T-helper 9 cell (primary cell): Measurements from ENCODE around the gene RYR2.
"Not testable (repeated sequence)": the region's sequence is repeated elsewhere in the genome, so short reads cannot be mapped to it uniquely, and the experiment has no call there.

ENCODE experiments used
- DNase-seq: peaks from one replicate; pipeline ENCODE4 v3.0.0-alpha.2; 2020

The RYR2 gene

DNA sequence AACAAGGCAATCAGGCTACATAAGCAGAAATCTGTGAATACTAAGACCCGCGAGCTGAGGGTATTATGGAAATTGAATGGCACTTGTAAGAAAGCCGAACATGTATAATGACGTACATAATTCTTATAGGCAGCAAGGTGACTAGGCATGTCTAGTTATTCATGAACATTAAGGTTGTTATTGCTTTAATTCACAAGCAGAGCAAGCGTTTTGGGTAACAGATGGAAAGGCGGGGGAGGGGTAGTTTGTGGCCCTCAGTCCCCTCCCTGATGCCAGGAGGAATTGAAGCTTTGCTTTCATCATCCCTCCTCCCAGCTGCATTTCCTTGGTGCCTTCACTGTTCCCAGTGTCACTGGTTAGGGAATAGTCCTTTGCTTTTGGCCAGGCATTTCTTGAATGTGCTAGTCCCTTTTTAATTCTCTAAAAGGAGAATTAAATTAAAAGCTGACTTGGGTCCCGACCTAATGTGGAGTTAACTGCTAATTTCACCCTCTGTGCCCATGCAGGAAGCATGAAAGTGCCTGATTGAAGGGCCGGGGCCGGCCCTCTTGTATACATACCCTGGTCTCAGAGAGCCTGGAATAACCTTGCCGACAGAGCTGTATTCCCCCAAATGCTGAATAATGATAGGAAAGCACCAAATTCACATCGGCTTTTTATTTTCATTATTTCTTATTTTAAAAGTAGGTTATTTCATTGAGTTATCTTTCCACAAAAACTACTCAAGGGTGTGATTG lies 42.5 kb downstream of the RYR2 start:
- DNase-seq: no peak

DNA sequence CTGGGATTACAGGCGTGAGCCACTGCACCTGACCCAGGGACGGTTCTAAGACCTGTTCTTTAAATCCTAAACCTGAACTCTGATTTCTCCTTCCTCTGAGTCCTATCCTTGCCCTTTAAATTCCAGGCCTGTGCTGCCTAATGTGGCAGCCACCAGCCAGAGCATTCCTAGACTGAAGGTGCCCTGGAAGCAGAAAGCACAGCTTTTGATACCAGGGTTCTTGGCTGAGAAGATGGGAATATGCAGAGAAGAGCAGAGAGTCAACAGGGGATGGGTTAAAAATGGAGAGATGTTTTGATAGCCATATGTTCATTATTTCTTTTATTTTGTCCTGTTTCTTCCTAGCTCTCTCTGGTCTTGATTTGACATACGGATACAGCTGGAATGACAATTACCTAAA lies 49.7 kb downstream of the RYR2 start:
- DNase-seq: no peak

DNA sequence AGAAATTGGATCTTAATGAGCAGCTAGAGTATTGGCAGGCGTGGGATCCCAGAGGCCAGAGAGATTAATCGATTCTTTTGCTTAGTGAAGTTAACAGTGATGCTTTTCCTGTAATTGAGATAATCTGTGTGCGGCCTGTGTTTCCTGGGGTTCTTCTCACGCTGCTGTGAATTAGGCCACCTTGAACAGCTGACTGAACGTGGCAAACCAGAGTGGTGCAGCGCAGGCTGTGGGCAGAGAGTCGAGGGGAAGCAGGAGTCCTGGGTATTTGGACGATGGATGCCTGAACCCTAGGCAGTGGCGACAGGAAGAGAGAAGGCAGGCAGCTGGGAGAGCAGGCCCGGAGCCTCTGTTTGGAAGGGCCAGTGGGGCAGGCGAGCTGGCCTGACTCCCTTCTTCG lies 51.7 kb downstream of the RYR2 start:
- no peak for DNase-seq

DNA sequence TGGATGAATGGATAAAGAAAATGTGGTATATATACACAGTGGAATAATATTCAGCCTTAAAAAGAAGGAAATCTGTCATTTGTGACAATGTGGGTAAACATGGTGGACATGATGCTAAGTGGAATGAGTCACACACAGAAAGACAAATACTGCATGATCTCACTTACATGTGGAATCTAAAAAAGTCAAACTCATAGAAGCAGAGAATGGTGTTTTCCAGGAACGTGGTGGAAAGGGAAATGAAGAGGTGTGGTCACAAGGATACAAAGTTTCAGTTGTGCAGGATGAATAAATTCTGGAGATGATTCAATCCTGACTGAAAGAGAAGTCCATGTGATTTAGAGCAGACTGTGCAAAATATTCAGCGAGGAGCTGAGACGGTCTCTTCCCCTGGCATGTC lies 56.6 kb downstream of the RYR2 start:
- no peak for DNase-seq

DNA sequence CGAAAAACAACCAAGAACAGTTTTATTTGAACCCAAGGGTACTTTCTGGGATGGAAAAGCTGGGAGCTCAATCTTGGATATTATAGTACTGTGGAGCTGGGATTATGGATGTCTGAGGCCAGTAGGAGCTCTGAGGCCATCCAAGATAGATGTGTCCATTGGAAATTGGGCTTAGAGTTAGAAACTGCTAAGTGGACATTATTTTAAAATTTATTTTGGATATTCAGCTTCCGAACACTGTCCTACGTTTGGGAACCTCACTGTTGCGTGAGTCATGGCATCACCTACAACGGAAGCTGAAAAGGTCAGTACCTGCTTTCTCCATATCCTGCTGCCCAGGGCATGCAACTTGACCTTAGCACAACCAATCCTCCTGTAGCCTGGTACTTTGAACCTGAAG lies 61.0 kb downstream of the RYR2 start:
- no peak for DNase-seq

DNA sequence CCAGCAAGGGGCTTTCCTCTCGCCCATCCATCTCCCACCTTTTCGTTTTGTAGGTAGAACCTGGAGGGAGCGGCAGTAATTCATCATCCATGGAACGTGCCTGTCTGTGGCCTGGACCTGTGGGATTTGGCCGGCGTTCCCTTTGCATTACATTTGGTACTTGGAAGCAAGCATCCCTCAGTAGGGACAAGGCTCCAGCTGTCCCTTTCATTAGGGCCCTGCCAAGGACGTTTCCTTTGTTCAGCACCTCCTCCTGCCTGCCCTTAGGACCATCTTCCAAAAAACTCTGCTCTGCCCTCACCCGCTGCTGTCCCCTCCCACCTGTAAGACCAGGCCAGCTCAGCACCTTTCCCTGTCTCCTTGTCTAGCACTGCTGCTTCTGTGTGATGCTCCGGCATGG lies 62.1 kb downstream of the RYR2 start:
- DNase-seq: no peak

DNA sequence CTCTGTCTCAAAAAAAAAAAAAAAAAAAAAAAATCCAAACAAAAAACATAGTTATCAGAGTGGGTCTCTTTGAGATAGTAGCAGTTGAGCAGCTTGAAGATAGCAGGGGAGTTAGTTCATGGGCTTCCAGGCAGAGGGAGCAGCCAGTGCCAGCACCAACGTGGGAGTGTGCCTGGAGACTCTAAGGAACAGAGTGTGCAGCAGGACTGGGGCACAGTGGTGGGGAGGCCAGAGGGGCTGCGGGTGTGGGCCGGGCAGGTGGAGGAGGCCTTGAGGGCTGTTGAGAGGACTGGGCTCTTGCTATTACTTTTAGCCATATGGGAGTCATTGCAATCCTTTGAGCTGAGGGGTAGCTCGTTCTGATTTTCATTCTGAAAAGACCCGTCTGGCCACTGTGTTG lies 63.8 kb downstream of the RYR2 start:
- no peak for DNase-seq

DNA sequence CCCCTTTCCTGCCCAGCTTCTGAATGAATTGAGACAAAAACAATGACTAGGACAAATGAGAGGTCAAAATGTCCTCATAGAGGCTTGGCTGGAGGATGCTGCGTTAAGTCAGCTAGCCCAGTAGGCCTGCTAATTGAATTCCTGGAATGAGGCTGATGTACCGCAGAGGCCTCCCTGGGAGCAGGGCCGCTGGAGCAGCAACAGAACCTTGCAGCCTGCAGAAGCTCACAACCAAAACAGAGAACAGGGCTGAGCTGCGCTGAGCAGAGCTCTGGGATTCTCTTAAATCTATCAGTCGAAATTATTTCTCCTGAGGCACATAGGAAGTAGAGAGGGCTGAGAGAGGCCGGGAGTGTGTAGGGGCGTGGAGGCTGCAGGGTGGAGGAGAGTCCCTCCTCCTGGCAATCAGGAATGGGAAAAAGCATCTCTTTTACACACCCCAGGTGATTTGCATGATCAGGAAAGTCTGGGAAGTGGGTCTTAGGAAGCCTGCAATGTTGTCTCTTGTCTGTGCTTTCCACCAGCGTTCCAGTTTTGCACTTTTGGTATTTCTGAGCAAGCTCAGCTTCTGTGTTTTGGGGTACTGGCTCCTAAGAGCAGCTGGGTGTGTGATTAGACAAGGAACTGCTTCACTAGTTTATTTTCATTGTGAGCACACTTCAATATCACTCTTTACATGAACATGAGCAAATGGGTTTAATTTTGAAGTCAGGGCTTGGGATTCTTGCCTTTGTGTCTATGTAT lies 66.5 kb downstream of the RYR2 start:
- DNase-seq: no peak

DNA sequence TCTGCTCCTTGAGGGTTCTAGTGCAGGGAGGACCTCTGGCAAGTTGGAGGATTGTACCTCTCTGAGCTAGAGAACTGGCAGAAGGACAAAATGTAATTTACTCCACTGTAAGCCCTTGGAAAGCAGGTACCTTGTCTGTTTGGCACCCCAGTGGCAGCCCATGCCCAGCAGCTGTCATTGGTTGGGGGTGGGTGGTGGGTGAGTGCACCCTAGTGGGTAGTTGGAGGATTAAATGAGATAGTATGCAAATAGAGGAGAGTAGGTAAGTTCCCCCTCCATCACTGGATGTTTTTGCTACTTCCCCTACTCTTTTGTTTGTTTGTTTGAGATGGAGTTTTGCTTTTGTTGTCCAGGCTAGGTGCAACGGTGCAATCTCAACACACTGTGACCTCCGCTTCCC lies 69.8 kb downstream of the RYR2 start:
- DNase-seq: no peak

DNA sequence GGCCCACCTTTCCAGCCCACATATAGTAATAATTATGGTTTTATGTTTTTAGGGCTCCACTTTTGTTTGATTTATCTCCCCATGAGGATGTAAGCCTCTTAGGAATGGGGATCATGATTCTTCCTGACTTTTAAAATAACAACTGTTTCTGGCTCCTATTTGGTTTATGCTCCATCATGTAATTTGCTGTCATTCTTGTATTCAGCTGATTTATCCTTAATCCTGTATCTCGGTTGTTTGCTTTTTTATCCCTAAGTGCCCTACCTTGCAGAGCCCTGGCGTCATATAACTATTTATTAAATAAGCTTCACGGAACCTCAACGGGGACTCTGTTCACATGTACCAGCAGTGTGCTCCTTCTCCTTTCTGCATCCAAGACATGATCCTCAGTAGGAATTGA lies 70.7 kb downstream of the RYR2 start:
- no peak for DNase-seq

DNA sequence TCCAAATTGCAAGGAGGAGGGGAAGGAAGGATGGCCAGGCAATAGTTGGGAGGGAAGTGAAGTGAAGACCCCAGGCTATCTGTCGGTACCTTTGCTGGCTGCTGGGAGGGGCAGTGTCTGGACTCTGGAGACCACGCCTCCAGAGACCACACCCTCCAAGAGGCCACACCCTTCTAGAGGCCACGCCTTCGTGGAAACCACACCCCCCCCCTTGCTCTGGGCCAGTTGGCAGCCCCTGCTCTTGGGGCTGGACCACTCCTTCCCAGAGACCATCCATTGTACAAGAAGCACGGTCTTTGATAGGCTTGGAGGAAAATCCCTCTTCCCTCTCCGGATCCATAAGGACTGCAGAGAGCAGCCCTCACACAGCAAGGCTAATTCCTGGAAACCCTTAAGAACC lies 73.1 kb downstream of the RYR2 start:
- no peak for DNase-seq

DNA sequence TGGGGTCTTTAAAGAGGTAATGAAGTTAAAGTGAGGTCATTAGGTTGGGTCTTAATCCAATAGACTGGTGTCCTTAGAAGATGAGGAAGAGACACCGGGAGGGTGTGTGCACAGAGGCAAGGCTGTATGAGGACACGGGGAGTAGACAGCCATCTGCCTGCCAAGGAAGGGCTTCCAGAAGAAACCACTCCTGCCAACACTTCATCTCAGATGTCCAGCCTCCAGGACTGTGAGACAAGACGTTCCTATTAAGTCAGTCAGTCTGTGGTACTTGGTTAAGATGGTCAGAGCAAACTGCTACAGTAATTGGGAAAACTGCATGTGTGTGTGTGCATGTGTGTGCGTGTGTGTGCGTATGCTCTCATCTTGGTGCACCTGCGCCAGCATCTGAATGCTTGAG lies 77.1 kb downstream of the RYR2 start:
- DNase-seq: no peak

DNA sequence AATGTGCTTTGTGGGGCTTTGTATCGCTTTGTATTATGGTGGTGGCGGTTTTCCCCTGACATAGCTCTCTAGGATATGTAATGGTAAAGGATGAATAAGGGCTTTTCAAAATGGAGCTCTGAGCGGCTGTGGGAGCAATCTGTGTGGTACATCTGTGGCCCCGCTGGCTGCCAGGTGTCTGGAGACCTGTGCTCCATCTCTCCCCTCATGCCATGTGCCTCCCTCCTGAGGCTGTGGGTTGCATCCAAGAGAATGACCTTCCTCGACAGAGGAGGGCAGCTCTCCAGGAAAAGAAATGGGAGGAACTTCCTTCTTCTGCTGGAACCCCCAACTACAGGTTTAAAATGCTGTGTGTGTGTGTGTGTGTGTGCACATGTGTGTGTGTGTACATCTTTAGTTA lies 78.7 kb downstream of the RYR2 start:
- no peak for DNase-seq

DNA sequence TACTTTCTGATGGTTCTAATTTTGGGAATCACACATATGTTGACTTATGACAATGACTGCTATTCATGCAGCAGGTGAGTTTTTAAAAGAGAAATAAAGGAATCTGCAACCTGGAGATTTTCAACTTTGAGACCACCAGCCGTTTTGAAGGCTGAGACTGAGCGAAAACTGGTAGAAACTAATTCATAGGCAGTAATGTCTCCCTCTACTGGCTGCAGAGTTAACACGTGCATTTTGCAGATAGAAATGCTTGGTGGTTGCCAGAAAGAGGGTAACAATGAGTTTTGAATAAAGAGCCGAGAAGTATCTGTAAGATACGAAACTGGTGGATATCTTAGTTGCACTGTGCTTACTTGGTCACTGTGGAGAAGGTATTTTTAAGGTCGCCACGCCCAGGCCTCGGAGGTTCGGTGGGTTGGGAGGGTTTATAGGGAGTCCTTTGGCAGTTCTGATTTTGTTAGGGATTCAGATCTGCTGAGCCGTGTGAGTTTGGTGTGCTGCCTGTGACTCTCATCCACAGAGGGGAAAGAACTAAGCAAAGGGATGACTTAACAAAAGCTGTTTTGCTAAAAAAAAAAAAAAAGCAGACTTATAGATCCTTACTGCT lies 83.0 kb downstream of the RYR2 start:
- no peak for DNase-seq

DNA sequence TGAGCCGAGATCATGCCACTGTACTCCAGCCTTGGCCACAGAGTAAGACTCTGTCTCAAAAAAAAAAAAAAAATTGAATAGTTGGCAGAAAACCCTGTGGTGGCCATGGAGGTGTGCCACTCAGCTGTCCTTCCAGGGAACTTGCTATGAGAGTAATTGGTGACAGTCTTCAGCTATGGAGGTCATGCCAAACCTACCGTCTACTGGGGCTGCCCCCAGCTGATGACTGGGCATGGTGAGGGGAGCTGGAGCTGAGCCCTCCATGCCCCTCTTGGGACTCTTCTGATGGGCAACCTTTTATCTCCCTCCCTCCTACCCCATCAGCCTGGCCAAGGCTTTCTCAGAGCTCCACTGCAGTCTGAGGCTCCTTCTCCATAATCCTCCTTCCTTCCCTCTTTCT lies 84.2 kb downstream of the RYR2 start:
- no peak for DNase-seq

DNA sequence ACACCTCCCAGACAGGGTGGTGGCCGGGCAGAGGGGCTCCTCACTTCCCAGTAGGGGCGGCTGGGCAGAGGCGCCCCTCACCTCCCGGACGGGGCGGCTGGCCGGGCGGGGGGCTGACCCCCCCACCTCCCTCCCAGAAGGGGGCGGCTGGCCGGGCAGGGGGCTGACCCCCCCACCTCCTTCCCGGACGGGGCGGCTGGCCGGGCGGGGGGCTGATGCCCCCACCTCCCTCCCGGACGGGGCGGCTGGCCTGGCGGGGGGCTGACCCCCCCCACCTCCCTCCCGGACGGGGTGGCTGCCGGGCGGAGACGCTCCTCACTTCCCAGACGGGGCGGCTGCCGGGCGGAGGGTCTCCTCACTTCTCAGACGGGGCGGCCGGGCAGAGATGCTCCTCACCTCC lies 85.3 kb downstream of the RYR2 start:
- not testable (repeated sequence) for DNase-seq

DNA sequence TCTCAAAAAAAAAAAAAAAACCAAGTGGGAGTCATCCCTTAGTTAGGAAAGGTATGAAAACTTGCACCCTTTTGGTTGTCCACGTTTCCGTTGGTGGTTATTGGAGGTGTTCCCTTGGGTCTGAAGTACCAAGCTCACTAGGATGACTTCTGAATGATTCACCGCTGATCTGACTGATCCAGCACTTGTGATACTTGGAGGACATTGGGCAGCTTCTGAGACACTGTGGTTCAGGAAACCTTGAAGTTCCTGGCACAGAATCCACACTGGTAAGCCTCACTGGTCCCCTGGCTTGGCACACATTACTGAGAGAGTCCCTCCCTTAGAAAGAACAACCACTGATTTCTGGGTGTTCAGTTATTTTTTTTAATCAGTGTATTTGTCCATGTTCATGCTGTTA lies 91.9 kb downstream of the RYR2 start:
- no peak for DNase-seq

DNA sequence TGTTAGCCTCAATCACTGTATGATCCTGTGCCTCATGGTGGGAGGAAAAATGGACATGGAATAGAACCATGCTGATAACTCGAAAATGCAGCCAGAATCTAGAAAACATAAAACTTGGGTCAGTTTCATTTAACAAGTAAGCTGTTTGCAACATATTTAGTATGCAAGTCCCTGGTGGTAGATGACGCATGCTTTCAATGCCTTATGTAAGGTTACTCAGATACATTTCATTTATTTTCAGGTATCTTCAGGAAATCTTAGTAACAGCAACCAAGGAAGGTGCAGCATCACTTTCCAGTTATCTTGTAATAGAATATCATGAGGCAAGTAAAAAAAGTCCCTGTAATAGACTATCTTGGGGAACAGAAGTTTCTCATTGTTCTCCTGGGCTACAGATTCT lies 92.9 kb downstream of the RYR2 start:
- no peak for DNase-seq

DNA sequence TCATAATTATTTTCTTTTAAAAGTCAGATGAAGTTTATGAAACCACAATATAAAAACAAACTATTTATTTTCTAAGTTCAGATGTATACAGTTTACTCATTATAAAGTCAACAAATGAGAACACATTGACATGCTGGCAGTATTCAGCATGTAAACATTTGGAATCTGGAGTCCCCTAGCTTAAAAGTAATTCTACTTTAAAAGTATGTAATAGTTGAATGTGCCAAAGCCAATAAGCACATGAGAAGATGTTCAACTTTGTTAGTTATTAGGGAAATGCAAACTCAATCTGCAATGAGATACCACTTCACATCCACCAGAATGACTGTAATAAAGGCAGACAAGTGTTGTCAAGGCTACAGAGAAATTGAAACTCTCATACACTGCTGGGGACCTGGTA lies 96.6 kb downstream of the RYR2 start:
- no peak for DNase-seq

DNA sequence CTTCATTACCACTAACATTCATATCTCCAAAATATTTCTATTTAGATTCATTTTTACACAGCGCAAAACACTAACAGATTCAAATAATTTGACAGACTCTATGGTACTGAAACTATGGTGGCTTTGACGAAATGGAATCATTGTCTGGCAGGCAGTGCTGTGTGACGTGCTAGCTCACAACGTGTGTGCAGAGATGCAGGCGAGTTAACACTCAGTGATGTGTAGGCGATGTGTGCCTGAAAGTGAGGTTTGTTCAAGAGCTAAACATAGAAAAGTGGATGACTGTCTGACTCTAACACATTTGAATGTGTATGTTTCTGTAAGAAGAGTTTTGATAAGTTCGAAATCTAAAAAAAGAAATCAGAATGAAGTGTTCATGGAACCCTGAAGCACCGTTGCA lies 97.7 kb downstream of the RYR2 start:
- DNase-seq: no peak

DNA sequence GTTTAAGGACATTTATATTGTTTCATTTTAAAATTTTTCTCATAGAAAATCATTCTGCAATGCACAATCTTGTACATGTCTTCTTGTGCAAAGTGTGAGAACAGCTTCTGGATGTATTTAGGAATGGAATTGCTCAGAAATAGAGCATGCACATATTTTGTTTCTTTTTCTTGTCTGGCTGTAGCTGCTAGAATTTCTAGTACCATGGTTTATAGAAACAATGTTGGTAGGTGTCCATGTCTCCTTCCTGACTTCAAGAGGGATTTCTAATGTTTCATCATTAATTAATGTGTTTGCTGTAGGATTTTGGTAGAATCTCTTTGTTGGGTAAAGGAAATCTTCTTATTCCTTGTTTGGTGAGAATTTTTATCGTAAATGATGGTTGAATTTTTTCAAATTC lies 99.0 kb downstream of the RYR2 start:
- no peak for DNase-seq

DNA sequence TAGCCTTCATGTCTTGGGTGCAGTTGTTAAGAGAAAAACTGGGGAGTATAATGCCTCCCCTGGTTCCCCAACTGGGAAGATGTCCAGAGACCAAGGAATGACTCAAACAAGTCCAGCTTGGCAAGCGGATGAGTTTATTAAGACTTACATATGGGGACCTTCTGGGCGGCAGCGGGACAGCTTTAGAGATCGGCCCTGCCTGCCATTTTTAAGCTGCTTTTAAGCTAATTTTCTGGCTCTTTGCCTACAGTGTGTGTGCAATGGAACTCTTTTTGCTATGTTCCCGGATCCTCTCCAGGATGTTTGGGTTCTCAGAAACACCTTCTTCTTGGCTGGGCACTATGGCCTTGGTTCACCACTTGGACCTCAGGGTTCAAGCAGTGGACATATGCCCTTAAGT lies 99.5 kb downstream of the RYR2 start:
- no peak for DNase-seq

DNA sequence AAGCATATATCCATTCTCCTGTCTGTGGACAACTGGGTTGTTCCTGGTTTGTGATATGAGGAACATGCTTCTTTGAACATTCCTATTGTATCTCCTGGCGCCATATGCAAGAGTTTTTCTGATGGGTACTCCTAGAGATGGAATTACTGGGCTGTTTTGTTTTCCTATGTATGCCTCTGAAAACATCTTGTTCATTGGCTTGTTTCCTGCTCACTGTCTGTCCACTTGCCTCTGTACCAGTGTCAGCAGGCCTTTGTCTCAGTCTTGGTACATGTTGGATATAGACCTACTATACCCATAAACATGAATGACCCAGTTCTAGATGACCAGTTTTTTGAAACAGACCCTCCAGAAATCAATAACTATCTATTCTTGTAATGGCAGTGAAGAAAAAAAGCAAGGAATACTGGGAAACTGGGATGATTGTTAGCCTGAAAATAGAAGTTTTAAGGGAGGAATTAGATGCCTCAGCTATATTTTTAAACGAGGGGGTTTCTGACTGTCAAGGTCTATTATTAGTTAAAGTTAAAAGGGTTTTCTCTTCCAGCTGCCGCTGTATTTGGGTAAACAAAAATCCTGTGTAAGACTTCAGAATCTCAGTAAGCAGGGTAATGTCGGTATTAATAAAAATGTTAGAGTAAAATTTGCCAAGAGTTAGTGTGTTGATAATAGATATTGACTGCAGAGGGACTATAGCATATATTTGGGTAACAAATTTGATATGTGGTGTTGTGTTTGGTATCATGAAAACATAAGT lies 103.6 kb downstream of the RYR2 start:
- DNase-seq: no peak

DNA sequence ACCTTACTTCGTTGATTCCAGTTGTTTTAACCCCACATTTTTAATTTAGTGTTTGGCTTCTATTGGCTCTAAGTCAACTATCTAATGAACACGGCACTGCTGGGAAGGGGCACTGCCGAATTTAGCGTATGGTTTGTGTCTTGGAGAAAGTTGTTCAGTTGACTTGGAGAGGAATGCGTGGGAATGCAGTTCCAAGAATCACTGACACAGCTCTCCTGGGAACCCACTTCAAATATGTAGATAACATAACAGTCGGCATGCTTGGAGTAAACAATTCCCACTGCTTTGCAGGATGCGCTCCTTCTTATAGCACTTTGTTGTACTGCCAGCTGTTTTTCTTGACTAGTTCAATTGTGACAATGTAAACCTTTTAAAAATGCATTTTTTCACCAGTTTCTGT lies 104.3 kb downstream of the RYR2 start:
- no peak for DNase-seq
